Panc1 (cell line): ENCODE measurements around the gene MTMR12. TPM values are rescaled to one million over a fixed set of nuclear protein-coding genes. Genes with fewer than 3 reads are reported as not detected.
"Not testable (repeated sequence)": the region's sequence is repeated elsewhere in the genome, so short reads cannot be mapped to it uniquely, and the experiment has no call there.

ENCODE experiments used
- ATAC-seq: fragments of 200-7000 bp; cut with Tn5 transposase; 2 replicates; pipeline ENCODE4 v1.9.1; 2020; ENCODE audit warnings: mild to moderate bottlenecking, moderate library complexity
- BruUV-seq: library from RNA; stranded (reverse); fragments of 400-500 nt; replicated peaks from 2 replicates; lab custom pipeline; 2021; lab: Mats Ljungman, UMichigan
- CTCF ChIA-PET: fragments of 300-600 bp; sonication (Branson Sonifier 250); formaldehyde crosslinking; loops from one replicate; lab custom pipeline; 2022; ENCODE audit warnings: antibody characterized with exemption; lab: Charles Lee
- POLR2A ChIA-PET: fragments of 300-600 bp; sonication (Branson Sonifier 250); formaldehyde crosslinking; loops from one replicate; lab custom pipeline; 2022; ENCODE audit warnings: antibody characterized with exemption; lab: Charles Lee
- DNase-seq: peaks from one replicate; pipeline ENCODE4 v3.0.0-alpha.2; 2010; ENCODE audit warnings: low read depth, low spot score
- H3K27ac ChIP-seq: 2 replicates; pipeline ENCODE4 v1.5.1; 2011; ENCODE audit warnings: mild to moderate bottlenecking, low read length, inconsistent platforms
- H3K27me3 ChIP-seq: fragments of 200-500 bp; sonication (Bioruptor generic); 2 replicates; pipeline ENCODE4 v1.6.0; 2014; ENCODE audit warnings: low read length, inconsistent platforms; ENCODE audit not compliant: control insufficient read depth, insufficient read depth
- H3K36me3 ChIP-seq: fragments of 200-500 bp; sonication (Bioruptor generic); 2 replicates; pipeline ENCODE4 v1.5.1; 2014; ENCODE audit warnings: inconsistent platforms, mild to moderate bottlenecking, low read length, moderate library complexity; ENCODE audit not compliant: control insufficient read depth, insufficient read depth
- H3K4me1 ChIP-seq: 2 replicates; pipeline ENCODE4 v1.5.1; 2011; ENCODE audit warnings: inconsistent platforms, mild to moderate bottlenecking, low read length, moderate library complexity; ENCODE audit not compliant: control insufficient read depth, insufficient read depth
- H3K4me3 ChIP-seq, 2 experiments: 2 replicates each; pipeline ENCODE4 v1.5.1; 2011 to 2012; ENCODE audit warnings: low read depth in 2 of 2, low read length in 2 of 2, mild to moderate bottlenecking in 2 of 2, inconsistent platforms in 1 of 2, moderate library complexity in 1 of 2
- H3K9me3 ChIP-seq: fragments of 200-500 bp; sonication (Bioruptor generic); 2 replicates; pipeline ENCODE4 v1.5.1; 2014; ENCODE audit warnings: low read depth, mild to moderate bottlenecking, inconsistent platforms, low read length, moderate library complexity; ENCODE audit not compliant: control insufficient read depth, insufficient read depth
- POLR2AphosphoS5 ChIP-seq: IDR thresholded peaks from 2 replicates; pipeline ENCODE4 v1.6.1; 2012; ENCODE audit warnings: mild to moderate bottlenecking, low read depth, low read length, moderate library complexity
- SIN3A ChIP-seq: IDR thresholded peaks from 2 replicates; pipeline ENCODE4 v1.6.1; 2012; ENCODE audit warnings: low read depth, mild to moderate bottlenecking, low read length, moderate library complexity, borderline replicate concordance; ENCODE audit not compliant: insufficient read depth
- TCF7L2 ChIP-seq: IDR thresholded peaks from 2 replicates; pipeline ENCODE4 v1.6.1; 2011; ENCODE audit warnings: mild to moderate bottlenecking, low read depth, low read length, inconsistent platforms
- in situ Hi-C: cut with HindIII; loops from 2 replicates; pipeline ENCODE4 v1.10.0; 2016; ENCODE audit warnings: low sequenced_read_pairs, low pct_unique_long_range_greater_than_20kb
- intact Hi-C: fragments of 100-400 bp; cut with micrococcal nuclease; formaldehyde crosslinking; loops from one replicate; pipeline ENCODE4 v1.10.0; 2022; ENCODE audit not compliant: unreplicated experiment
- total RNA-seq: library from RNA; stranded (reverse); gene quantifications from one replicate; pipeline ENCODE4 v1.2.1, GENCODE V29; 2021; ENCODE audit not compliant: unreplicated experiment
- TF ChIP-seq, protein P1 (sequence below), 2 experiments: IDR thresholded peaks; 2 replicates each; pipeline ENCODE4 v1.6.1; 2011 to 2012; ENCODE audit warnings: low read depth in 2 of 2, control low read depth in 1 of 2, low read length in 1 of 2, mild to moderate bottlenecking in 1 of 2, moderate library complexity in 1 of 2; ENCODE audit not compliant: insufficient read depth in 1 of 2
- TF ChIP-seq, protein P2 (sequence below): fragments of 450-650 bp; IDR thresholded peaks from 2 replicates; pipeline ENCODE4 v1.5.1; 2017; ENCODE audit warnings: mild to moderate bottlenecking

The MTMR12 gene
- total RNA-seq, 1 experiment from 2014 or later, result 42.4 TPM

DNA sequence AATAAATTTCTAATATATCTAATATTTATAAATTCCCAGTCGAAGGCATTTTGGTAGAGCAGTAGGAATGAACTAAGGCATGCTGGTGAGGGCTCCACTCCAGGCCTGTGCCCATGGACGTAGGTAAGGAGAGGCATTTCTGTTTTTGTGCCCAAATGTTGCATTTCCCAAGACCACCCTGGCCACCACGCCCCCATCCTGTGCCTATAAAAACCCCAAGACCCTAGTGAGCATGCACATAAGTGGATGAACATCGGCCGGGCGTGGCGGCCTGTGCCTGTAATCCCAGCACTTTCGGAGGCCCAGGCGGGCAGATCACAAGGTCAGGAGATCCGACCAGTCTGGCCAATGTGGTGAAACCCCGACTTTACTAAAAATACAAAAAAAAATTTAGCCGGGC, 10.1 kb upstream of the MTMR12 start:
- Histone ChIP-seq H3K27ac (no peak overlapping the region), H3K4me3 (no peak overlapping the region), H3K4me1 (no peaks in the 10 kb centered on the region; the same call in 1 of the 2 replicates), H3K36me3 (no peaks in the 10 kb centered on the region), H3K27me3 (no peaks in the 10 kb centered on the region), H3K9me3 (0 out of 2 replicates have a peak, but pooled peaks cover 5% of the 10 kb centered on the region)
- BruUV-seq, result no TSS peak
- no peak for TF ChIP-seq SIN3A
- TF ChIP-seq, protein P1, sequence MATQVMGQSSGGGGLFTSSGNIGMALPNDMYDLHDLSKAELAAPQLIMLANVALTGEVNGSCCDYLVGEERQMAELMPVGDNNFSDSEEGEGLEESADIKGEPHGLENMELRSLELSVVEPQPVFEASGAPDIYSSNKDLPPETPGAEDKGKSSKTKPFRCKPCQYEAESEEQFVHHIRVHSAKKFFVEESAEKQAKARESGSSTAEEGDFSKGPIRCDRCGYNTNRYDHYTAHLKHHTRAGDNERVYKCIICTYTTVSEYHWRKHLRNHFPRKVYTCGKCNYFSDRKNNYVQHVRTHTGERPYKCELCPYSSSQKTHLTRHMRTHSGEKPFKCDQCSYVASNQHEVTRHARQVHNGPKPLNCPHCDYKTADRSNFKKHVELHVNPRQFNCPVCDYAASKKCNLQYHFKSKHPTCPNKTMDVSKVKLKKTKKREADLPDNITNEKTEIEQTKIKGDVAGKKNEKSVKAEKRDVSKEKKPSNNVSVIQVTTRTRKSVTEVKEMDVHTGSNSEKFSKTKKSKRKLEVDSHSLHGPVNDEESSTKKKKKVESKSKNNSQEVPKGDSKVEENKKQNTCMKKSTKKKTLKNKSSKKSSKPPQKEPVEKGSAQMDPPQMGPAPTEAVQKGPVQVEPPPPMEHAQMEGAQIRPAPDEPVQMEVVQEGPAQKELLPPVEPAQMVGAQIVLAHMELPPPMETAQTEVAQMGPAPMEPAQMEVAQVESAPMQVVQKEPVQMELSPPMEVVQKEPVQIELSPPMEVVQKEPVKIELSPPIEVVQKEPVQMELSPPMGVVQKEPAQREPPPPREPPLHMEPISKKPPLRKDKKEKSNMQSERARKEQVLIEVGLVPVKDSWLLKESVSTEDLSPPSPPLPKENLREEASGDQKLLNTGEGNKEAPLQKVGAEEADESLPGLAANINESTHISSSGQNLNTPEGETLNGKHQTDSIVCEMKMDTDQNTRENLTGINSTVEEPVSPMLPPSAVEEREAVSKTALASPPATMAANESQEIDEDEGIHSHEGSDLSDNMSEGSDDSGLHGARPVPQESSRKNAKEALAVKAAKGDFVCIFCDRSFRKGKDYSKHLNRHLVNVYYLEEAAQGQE (IDR thresholded peaks at IDR 0.05; ENCODE audit: insufficient read depth in 1 of 2, low read depth in 2 of 2, low read length in 1 of 2), result no peak
- TF ChIP-seq POLR2AphosphoS5, result no peak
- no peak for TF ChIP-seq TCF7L2
- TF ChIP-seq, protein P2, sequence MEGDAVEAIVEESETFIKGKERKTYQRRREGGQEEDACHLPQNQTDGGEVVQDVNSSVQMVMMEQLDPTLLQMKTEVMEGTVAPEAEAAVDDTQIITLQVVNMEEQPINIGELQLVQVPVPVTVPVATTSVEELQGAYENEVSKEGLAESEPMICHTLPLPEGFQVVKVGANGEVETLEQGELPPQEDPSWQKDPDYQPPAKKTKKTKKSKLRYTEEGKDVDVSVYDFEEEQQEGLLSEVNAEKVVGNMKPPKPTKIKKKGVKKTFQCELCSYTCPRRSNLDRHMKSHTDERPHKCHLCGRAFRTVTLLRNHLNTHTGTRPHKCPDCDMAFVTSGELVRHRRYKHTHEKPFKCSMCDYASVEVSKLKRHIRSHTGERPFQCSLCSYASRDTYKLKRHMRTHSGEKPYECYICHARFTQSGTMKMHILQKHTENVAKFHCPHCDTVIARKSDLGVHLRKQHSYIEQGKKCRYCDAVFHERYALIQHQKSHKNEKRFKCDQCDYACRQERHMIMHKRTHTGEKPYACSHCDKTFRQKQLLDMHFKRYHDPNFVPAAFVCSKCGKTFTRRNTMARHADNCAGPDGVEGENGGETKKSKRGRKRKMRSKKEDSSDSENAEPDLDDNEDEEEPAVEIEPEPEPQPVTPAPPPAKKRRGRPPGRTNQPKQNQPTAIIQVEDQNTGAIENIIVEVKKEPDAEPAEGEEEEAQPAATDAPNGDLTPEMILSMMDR, result no peak
- ChIA-PET POLR2A (no interaction called here), CTCF (no interaction called here)
- intact Hi-C loops (no loop called here), in situ Hi-C loops (no loop called here)
- ATAC-seq (no peak), DNase-seq (no peak)

DNA sequence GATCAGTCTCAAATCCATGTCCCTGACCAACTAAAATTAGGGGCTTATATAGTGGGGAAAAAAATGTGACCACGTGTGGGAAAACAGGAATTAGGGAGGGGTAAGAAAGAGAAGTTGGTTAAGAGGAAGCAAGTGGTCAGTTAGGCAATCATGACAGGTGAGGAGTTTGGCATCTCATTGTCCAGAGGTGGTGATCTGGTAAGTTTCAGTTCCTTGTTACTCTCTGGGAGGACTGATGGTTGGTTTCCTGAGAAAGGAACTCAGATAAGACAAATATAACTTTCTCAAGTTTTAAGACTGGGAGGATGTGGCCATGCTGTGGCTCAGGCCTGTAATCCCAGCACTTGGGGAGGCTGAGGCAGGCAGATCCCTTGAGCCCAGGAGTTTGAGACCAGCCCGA, 9.0 kb upstream of the MTMR12 start:
- BruUV-seq, H3K4me3 ChIP-seq, ATAC-seq, in situ Hi-C loops, CTCF ChIA-PET, POLR2A ChIA-PET, H3K27ac ChIP-seq, intact Hi-C loops, H3K9me3 ChIP-seq, H3K36me3 ChIP-seq, H3K4me1 ChIP-seq, H3K27me3 ChIP-seq, DNase-seq: not testable (repeated sequence)

DNA sequence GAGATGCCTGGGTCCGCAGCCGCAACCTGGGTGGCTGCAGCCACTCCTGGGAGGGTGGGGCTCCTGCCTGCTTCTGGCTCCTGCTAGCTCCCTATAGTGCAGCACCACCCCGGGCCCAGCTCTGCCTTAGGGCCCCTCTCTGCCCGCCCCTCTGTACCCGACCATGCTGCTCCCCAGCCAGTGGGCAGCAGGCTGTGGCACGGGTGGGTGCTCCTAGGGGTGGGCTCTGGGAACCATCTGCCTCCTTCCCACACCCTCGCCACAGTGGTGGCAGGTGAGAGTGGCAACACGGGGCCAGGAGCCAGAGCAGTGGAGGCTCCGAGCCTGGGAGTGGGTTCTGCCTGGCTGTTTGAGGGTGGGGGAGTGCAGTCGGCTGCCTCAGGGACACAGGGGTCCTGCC, 7.8 kb upstream of the MTMR12 start:
- DNase-seq (no peak), ATAC-seq (no peak)
- ChIA-PET POLR2A (no interaction called here), CTCF (no interaction called here)
- Histone ChIP-seq H3K9me3 (0 out of 2 replicates have a peak, but pooled peaks cover 5% of the 10 kb centered on the region), H3K4me1 (no peaks in the 10 kb centered on the region; the same call in 1 of the 2 replicates), H3K4me3 (no peak overlapping the region), H3K27me3 (no peaks in the 10 kb centered on the region), H3K27ac (no peak overlapping the region), H3K36me3 (no peaks in the 10 kb centered on the region)
- intact Hi-C loops (no loop called here), in situ Hi-C loops (no loop called here)
- no peak for TF ChIP-seq TCF7L2
- no TSS peak for BruUV-seq
